Common myeloid progenitor, CD34-positive (primary cell): ENCODE measurements around the gene ANKS6.

Experiments
- CTCF ChIA-PET: fragments of 350-600 bp; sonication (Branson Sonifier 250); formaldehyde crosslinking; loops from one replicate; lab custom pipeline; 2021; ENCODE audit warnings: antibody characterized with exemption; lab: Charles Lee
- POLR2A ChIA-PET: fragments of 350-600 bp; sonication (Branson Sonifier 250); formaldehyde crosslinking; loops from one replicate; lab custom pipeline; 2021; ENCODE audit warnings: antibody characterized with exemption; lab: Charles Lee
- DNase-seq, 3 donors: peaks; one replicate each; pipeline versions ENCODE4 v3.0.0 to v3.0.0-alpha.2; 2013
- H3K27ac ChIP-seq, 2 experiments: 1 replicate in 1 of 2; 2 replicates in 1 of 2; pipeline ENCODE4 v1.7.0; 2013; ENCODE audit warnings: inconsistent platforms in 2 of 2, low read length in 2 of 2, mild to moderate bottlenecking in 2 of 2, low read depth in 1 of 2, moderate library complexity in 1 of 2; ENCODE audit not compliant: severe bottlenecking in 2 of 2, insufficient read depth in 1 of 2, poor library complexity in 1 of 2
- H3K27me3 ChIP-seq, 5 experiments: replicated peaks in 2 of 5; 1 replicate in 3 of 5; 2 replicates in 2 of 5; pipeline versions ENCODE4 v1.6.1 to v1.7.0; 2013; ENCODE audit warnings: low read length in 4 of 5, mild to moderate bottlenecking in 2 of 5, moderate library complexity in 2 of 5, inconsistent platforms in 1 of 5; ENCODE audit not compliant: insufficient read depth in 5 of 5, control insufficient read depth in 4 of 5
- H3K36me3 ChIP-seq, 4 experiments: 1 replicate in 2 of 4; 2 replicates in 2 of 4; pipeline versions ENCODE4 v1.6.1 to v1.7.0; 2013; ENCODE audit warnings: low read length in 3 of 4, control low read depth in 1 of 4, mild to moderate bottlenecking in 1 of 4; ENCODE audit not compliant: control insufficient read depth in 4 of 4, insufficient read depth in 4 of 4
- H3K4me1 ChIP-seq, 4 experiments: 1 replicate in 3 of 4; 2 replicates in 1 of 4; pipeline versions ENCODE4 v1.6.1 to v1.7.1; 2013; ENCODE audit warnings: low read length in 3 of 4, mild to moderate bottlenecking in 3 of 4, control low read depth in 1 of 4, inconsistent platforms in 1 of 4, moderate library complexity in 1 of 4; ENCODE audit not compliant: control insufficient read depth in 4 of 4, insufficient read depth in 4 of 4; ENCODE audit errors: control extremely low read depth in 1 of 4
- H3K4me3 ChIP-seq, 7 experiments: 1 replicate in 4 of 7; 2 replicates in 3 of 7; pipeline versions ENCODE4 v1.5.1 to v1.7.0; 2013; ENCODE audit warnings: mild to moderate bottlenecking in 7 of 7, low read length in 6 of 7, moderate library complexity in 6 of 7, inconsistent platforms in 2 of 7, low read depth in 2 of 7, control low read depth in 1 of 7; ENCODE audit not compliant: insufficient read depth in 4 of 7, control insufficient read depth in 1 of 7; ENCODE audit errors: extremely low read depth in 1 of 7
- H3K9me3 ChIP-seq, 5 experiments: 1 replicate in 4 of 5; 2 replicates in 1 of 5; pipeline versions ENCODE4 v1.6.1 to v1.7.1; 2013; ENCODE audit warnings: low read length in 4 of 5, mild to moderate bottlenecking in 2 of 5, inconsistent platforms in 1 of 5, low read depth in 1 of 5, moderate library complexity in 1 of 5; ENCODE audit not compliant: control insufficient read depth in 4 of 5, insufficient read depth in 2 of 5; ENCODE audit errors: control extremely low read depth in 1 of 5
- WGBS: methylation state at CpG from one replicate; pipeline ENCODE4 v1.1.5; 2013; ENCODE audit not compliant: insufficient coverage; 5-methylcytosine and 5-hydroxymethylcytosine counted together

ANKS6 gene

DNA sequence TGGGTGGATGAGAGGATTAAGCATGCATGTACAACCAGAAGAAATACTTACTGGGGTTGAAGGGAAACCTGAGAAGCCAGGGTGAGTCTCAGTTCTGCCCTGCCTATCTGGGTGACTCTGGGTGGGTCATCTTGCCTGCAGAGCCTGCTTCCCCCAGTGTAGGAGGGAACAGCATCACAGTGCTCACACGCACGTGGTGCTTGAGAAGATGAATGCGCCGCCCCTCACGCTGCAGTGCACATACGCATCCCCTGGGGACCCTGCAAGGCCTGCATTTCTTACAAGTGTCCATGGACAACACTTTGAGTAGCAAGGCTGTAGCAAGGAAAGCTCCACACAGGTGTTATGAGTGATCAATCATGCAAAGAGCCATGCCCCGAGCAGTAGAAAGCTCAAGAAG lies 68.9 kb downstream of the ANKS6 start:
- POLR2A ChIA-PET = no interaction called here
- WGBS = 84% methylated on average over 7 of the region's 7 CpGs

DNA sequence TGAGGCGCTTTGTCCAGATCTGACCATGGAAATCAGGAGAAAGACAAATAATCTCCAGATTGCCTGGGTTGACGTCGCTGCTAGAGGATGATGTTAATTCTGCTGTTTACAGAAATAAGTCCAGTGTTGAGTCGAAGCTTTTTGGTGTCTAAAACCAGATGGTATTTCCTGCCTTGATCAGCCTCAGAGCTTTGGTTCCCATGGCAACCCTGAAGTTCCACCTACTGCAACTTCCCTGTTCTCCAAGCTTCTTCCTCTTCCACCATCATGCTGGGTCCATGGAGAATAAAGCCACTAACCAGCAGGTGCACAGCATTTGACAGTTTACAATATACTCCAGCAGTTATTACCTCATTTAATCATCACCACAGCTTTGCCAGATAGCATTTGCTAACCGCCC lies 69.6 kb downstream of the ANKS6 start:
- peaks cover 0 to 7% (median 4%) of the 10 kb centered on the region in 4 experiments for H3K4me1 ChIP-seq
- WGBS = 49% methylated on average over 5 of the region's 5 CpGs
- DNase-seq = peak; percentile 59 to 89 (median 89)
- H3K27me3 ChIP-seq = peaks cover 0 to 27% (median 7%) of the 10 kb centered on the region in 5 experiments
- no peak overlapping the region for H3K4me3 ChIP-seq
- ChIA-PET POLR2A (no interaction called here), CTCF (interaction anchor here (1.5 kb wide), 1 partner anchor 11 kb away, joined by 3 read pairs; no protein-coding TSS in a partner anchor)
- no peaks in the 10 kb centered on the region for H3K36me3 ChIP-seq
- peaks cover 0 to 7% (median 4%) of the 10 kb centered on the region in 5 experiments for H3K9me3 ChIP-seq
- H3K27ac ChIP-seq = no peak overlapping the region

More for the DNA sequence above, 68.9 kb downstream of the ANKS6 start:
- peaks cover 0 to 28% (median 2%) of the 10 kb centered on the region in 5 experiments for H3K27me3 ChIP-seq
- H3K27ac ChIP-seq = no peak overlapping the region
- H3K36me3 ChIP-seq = no peaks in the 10 kb centered on the region
- no peak for DNase-seq
- H3K4me3 ChIP-seq = no peak overlapping the region
- peaks cover 0 to 7% (median 4%) of the 10 kb centered on the region in 5 experiments for H3K9me3 ChIP-seq
- CTCF ChIA-PET = interaction anchor here (1.5 kb wide), 1 partner anchor 10 kb away, joined by 3 read pairs; no protein-coding TSS in a partner anchor
- peaks cover 0 to 7% (median 4%) of the 10 kb centered on the region in 4 experiments for H3K4me1 ChIP-seq

DNA sequence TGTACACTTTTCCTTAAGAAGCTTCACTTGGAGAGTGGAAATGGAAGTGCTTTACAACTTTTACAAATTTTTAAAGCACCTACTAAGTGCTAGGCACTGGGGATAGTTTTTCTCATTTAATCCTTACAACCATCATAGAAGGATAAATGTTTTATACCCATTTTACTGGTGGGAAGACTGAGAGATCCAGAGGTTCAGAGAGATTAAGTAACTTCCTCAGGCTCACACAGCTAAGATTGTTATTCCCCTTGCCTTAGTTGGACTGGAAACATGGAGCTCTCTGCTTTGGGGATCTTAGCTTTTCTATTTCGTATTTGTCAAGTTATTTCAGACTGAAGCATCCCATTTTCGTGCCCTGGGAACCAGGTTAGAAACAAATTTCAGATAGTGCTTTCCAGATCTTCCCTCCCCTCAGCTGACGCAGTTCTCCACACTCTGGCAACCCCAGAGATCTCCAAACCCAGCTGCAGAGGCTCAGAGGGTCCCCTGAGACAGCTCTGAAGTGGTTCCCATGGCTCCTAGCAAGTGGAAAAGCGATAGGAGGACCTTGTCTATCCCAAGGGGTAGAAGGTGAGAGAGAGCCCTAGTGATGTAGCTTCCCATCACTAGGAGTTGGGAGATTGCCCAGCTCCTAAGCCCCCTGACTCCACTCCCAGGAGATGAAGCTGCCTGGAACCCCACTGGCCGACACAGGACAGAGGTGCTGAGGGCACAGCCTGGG lies 71.4 kb downstream of the ANKS6 start:
- H3K9me3 ChIP-seq = peaks cover 0 to 7% (median 4%) of the 10 kb centered on the region in 5 experiments
- 95% methylated on average over 4 of the region's 5 CpGs for whole genome bisulfite sequencing
- no peak overlapping the region for H3K4me3 ChIP-seq
- no peaks in the 10 kb centered on the region for H3K36me3 ChIP-seq
- ChIA-PET CTCF (interaction anchor here (0.7 to 1.3 kb wide), 2 partner anchors 15 to 835 kb away, joined by 3 read pairs; no protein-coding TSS in a partner anchor), POLR2A (no interaction called here)
- peaks cover 0 to 37% (median 13%) of the 10 kb centered on the region in 5 experiments for H3K27me3 ChIP-seq
- H3K27ac ChIP-seq = no peak overlapping the region
- peaks cover 0 to 7% (median 4%) of the 10 kb centered on the region in 4 experiments for H3K4me1 ChIP-seq
- DNase-seq = no peak

DNA sequence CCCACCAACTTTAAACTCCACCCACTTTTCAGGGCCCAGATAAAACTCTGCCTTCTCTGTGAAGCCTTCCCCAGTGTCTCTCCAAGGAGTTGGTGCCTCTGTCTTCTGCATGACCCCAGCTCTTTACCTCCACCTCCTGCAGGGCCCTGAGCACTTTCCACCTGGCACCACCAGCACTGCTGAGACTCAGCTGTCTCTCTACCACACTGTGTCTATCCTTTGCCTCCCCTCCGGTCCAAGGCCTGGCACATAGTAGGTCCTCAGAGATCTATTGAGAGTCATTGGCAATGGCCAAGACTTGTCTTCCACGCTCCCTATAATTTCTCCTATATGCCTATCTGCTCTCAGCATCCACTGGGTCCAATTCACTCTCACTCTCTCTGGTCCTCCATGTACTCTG lies 74.7 kb downstream of the ANKS6 start:
- Histone ChIP-seq H3K27me3 (peaks cover 0 to 44% (median 18%) of the 10 kb centered on the region in 5 experiments), H3K4me3 (no peak overlapping the region), H3K27ac (no peak overlapping the region), H3K4me1 (peaks cover 0 to 4% (median 2%) of the 10 kb centered on the region in 4 experiments), H3K36me3 (no peaks in the 10 kb centered on the region), H3K9me3 (peaks cover 0 to 9% (median 4%) of the 10 kb centered on the region in 5 experiments)
- DNase-seq = no peak
- POLR2A ChIA-PET = no interaction called here
- 100% methylated on average over 2 of the region's 2 CpGs for WGBS
- CTCF ChIA-PET = no interaction called here

DNA sequence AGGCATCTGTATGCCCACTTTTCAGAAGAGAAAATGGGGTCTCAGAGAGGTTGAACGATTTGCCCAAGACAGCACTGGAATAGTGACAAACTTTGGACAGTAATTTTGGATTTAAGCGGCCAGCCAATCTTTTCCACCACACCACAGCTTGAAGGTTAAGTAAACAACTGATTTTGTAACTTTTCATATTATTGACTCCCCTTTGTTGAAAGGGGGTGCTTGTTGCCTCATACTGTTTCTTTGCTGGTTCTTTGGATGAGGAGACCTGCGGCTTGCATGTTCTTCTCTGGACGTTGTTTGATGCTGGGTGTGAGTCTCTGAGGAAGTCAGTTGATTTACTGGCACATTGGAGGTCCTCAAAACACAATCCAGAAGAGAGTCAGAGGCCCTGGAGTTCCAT lies 76.0 kb downstream of the ANKS6 start:
- Histone ChIP-seq H3K36me3 (no peaks in the 10 kb centered on the region), H3K4me3 (no peak overlapping the region), H3K9me3 (peaks cover 0 to 9% (median 4%) of the 10 kb centered on the region in 5 experiments), H3K27ac (no peak overlapping the region), H3K4me1 (no peaks in the 10 kb centered on the region), H3K27me3 (peaks cover 0 to 50% (median 25%) of the 10 kb centered on the region in 5 experiments)
- 81% methylated on average over 3 of the region's 4 CpGs for WGBS
- ChIA-PET CTCF (no interaction called here), POLR2A (no interaction called here)
- DNase-seq = no peak

DNA sequence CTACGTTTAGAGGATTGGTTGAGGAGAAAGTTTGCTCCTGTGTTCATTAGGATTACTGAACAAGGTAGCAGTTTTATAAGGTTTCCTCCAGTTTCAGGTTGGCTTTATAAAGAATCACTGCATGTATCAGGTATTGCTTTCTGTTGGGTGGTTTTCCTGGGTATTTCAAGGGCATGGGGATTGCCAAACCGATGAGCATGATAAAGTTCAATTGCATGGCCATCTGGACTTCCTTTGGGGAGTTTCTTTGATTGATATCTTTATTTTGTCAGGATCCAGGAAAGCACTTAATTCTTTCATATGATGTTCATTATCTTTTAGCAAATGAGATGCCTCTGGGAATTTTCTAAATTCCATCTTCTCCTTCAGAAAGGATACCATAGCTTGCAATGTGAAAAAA lies 77.3 kb downstream of the ANKS6 start:
- DNase-seq = no peak
- 80% methylated on average over 2 of the region's 2 CpGs for WGBS
- CTCF ChIA-PET = no interaction called here

DNA sequence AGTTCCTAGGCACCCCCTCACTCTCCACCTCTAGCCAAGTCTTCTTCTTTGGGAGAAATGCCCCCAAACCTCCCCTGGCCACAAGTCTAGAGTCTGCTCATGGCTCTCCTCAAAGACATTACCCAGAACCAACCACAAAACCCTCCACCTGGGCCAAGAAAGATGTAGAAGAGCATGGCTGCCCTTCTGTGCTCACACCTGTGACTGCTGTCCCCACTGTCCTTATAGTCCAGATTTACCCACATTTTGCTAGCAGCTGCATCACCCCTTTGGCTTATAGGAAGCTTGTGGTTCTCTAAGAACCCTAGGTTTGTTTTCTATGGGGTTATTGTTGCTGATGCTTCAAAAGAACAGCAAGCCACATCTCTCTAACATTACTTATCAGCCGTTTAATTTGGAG lies 81.5 kb downstream of the ANKS6 start:
- no peaks in the 10 kb centered on the region for H3K4me1 ChIP-seq
- no peak overlapping the region for H3K27ac ChIP-seq
- no peak for DNase-seq
- ChIA-PET POLR2A (no interaction called here), CTCF (no interaction called here)
- no CpG with 5 or more reads among the region's 1 CpG for WGBS
- peaks cover 11 to 66% (median 36%) of the 10 kb centered on the region in 5 experiments for H3K27me3 ChIP-seq
- no peaks in the 10 kb centered on the region for H3K36me3 ChIP-seq
- H3K4me3 ChIP-seq = no peak overlapping the region
- peaks cover 0 to 5% (median 1%) of the 10 kb centered on the region in 5 experiments for H3K9me3 ChIP-seq

More for the DNA sequence above, 77.3 kb downstream of the ANKS6 start:
- POLR2A ChIA-PET = no interaction called here
- peaks cover 0 to 9% (median 1%) of the 10 kb centered on the region in 5 experiments for H3K9me3 ChIP-seq
- H3K27me3 ChIP-seq = peaks cover under 1 to 53% (median 23%) of the 10 kb centered on the region in 5 experiments
- no peak overlapping the region for H3K27ac ChIP-seq
- H3K36me3 ChIP-seq = no peaks in the 10 kb centered on the region
- H3K4me1 ChIP-seq = no peaks in the 10 kb centered on the region
- no peak overlapping the region for H3K4me3 ChIP-seq
